ENCODE data around the gene CD38.

- TF ChIP-seq ZBTB7A (IDR thresholded peaks at IDR 0.05; ENCODE audit: low read depth), result no peak
- no peak for TF ChIP-seq MAX (IDR thresholded peaks at IDR 0.05)
- no peak for TF ChIP-seq EP300 (IDR thresholded peaks at IDR 0.05; ENCODE audit: borderline replicate concordance)
- no peak for TF ChIP-seq TAF1 (IDR thresholded peaks at IDR 0.05; ENCODE audit: low read depth)
- TF ChIP-seq RAD21 (IDR thresholded peaks at IDR 0.05; ENCODE audit: low read depth), result no peak
- no peak for TF ChIP-seq REST (IDR thresholded peaks at IDR 0.05; ENCODE audit: low read depth)
- no peak for TF ChIP-seq CREB1 (IDR thresholded peaks at IDR 0.05; ENCODE audit: low read depth)
- no peak for TF ChIP-seq EGR1 (IDR thresholded peaks at IDR 0.05)
- TF ChIP-seq YY1 (IDR thresholded peaks at IDR 0.05; ENCODE audit: low read depth), result no peak
- no peak for TF ChIP-seq USF1 (IDR thresholded peaks at IDR 0.05)
- TF ChIP-seq TEAD4 (IDR thresholded peaks at IDR 0.05), result no peak
- TF ChIP-seq NFIC (IDR thresholded peaks at IDR 0.05), result no peak
Measured at GRCh38 chr4:15783676-15784075, 5.5 kb downstream of the CD38 start.

Measured in Ishikawa (cell line).